HepG2 (cell line): Measurements from ENCODE around the gene TMUB1.

Experiments
- ZFYVE20 ChIP-seq: sonication (generic); formaldehyde crosslinking; IDR thresholded peaks from 2 replicates; pipeline ENCODE4 v1.8.0; 2023; ENCODE audit warnings: low read depth, mild to moderate bottlenecking, moderate library complexity, missing genetic modification reagents, borderline replicate concordance
- ZNF235 ChIP-seq: sonication (generic); formaldehyde crosslinking; IDR thresholded peaks from 2 replicates; pipeline ENCODE4 v1.8.1; 2023; ENCODE audit warnings: mild to moderate bottlenecking, missing genetic modification reagents, borderline replicate concordance
- TF ChIP-seq, protein P1 (sequence below): sonication (generic); formaldehyde crosslinking; IDR thresholded peaks from 2 replicates; pipeline ENCODE4 v1.5.0; 2020; ENCODE audit warnings: mild to moderate bottlenecking, missing genetic modification reagents, moderate library complexity

DNA sequence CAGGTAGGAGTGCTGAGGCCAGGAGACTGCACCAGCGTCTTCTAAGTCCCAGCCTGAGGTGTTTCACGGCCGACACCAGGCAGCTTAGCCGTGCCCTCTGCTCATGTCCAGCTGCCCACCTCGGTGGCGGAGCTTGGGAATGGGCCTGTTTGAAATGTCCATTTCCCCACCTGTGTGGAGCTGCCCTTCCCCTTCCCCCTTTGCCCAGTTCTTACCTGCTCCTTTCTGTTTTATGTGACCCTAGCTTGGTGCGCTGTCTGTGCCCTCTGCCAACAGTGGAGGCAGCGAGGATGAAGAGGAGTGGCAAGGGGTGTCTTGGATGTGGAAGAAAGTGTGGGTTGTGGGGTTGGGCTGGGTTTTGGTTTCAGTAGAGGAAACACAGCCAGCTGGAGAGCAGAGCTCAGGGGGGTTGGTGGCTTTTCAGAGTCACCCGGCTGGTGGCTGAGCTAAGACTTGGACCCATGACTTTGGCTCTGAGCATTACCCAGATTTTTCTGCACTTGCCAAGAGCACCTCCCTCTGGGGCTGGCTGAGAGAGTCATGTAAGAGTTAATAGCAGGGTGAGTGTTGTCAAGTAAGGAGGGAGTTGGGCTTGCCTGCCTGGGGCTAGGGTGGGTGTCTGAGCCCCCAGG, 46.8 kb upstream of the TMUB1 start:
- TF ChIP-seq ZFYVE20 (CRISPR knock-in tag): no peak
- no peak for TF ChIP-seq ZNF235
- TF ChIP-seq, protein P1, sequence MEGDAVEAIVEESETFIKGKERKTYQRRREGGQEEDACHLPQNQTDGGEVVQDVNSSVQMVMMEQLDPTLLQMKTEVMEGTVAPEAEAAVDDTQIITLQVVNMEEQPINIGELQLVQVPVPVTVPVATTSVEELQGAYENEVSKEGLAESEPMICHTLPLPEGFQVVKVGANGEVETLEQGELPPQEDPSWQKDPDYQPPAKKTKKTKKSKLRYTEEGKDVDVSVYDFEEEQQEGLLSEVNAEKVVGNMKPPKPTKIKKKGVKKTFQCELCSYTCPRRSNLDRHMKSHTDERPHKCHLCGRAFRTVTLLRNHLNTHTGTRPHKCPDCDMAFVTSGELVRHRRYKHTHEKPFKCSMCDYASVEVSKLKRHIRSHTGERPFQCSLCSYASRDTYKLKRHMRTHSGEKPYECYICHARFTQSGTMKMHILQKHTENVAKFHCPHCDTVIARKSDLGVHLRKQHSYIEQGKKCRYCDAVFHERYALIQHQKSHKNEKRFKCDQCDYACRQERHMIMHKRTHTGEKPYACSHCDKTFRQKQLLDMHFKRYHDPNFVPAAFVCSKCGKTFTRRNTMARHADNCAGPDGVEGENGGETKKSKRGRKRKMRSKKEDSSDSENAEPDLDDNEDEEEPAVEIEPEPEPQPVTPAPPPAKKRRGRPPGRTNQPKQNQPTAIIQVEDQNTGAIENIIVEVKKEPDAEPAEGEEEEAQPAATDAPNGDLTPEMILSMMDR: no peak
